Measurements from ENCODE around the gene XXYLT1.

- TF ChIP-seq POLR2AphosphoS5 (IDR thresholded peaks at IDR 0.05; ENCODE audit: low read depth, low read length) (no peak), TAF1 (IDR thresholded peaks at IDR 0.05; ENCODE audit: borderline replicate concordance, low read depth, low read length) (no peak), POLR2A (IDR thresholded peaks at IDR 0.05; ENCODE audit: low read depth, low read length) (no peak)
Observed at GRCh38 chr3:195284842-195285241, 13.9 kb upstream of the XXYLT1 start.
